Natural killer cell (primary cell): ENCODE data around the gene PRKCQ. TPM values are rescaled to one million over a fixed set of nuclear protein-coding genes. Genes with fewer than 3 reads are reported as not detected.
"Not testable (repeated sequence)": the region's sequence is repeated elsewhere in the genome, so short reads cannot be mapped to it uniquely, and the experiment has no call there.

ENCODE experiments used
- ATAC-seq, 3 donors: fragments of 150-1000 bp in 2 of 3; fragments of 200-7000 bp in 1 of 3; cut with Tn5 transposase; 1 replicate in 1 of 3; 2 replicates in 2 of 3; pipeline ENCODE4 v1.10.0; 2021; ENCODE audit warnings: mild to moderate bottlenecking in 2 of 3, moderate library complexity in 2 of 3
- DNase-seq, 2 donors: peaks; one replicate each; pipeline versions ENCODE4 v3.0.0 to v3.0.0-alpha.2; 2013 to 2021; ENCODE audit warnings: mixed read lengths in 1 of 2
- H3K27ac ChIP-seq: one replicate; pipeline ENCODE4 v1.5.1; 2013; ENCODE audit warnings: mild to moderate bottlenecking, low read length
- H3K27me3 ChIP-seq: one replicate; pipeline ENCODE4 v1.6.1; 2013; ENCODE audit warnings: low read length; ENCODE audit not compliant: control insufficient read depth, insufficient read depth
- H3K36me3 ChIP-seq: one replicate; pipeline ENCODE4 v1.6.1; 2013; ENCODE audit warnings: low read length; ENCODE audit not compliant: control insufficient read depth, insufficient read depth
- H3K4me1 ChIP-seq: one replicate; pipeline ENCODE4 v1.6.1; 2013; ENCODE audit warnings: low read length; ENCODE audit not compliant: control insufficient read depth, insufficient read depth
- H3K4me3 ChIP-seq: one replicate; pipeline ENCODE4 v1.5.1; 2013; ENCODE audit warnings: low read length
- H3K9me3 ChIP-seq: one replicate; pipeline ENCODE4 v1.6.1; 2013; ENCODE audit warnings: low read length; ENCODE audit not compliant: control insufficient read depth, insufficient read depth
- H3K27ac Mint-ChIP-seq, 2 donors: one replicate each; pipeline ENCODE4 v1.8.0; 2022; ENCODE audit warnings: mild to moderate bottlenecking in 2 of 2, mixed read lengths in 2 of 2, moderate library complexity in 1 of 2
- H3K27me3 Mint-ChIP-seq, 2 donors: one replicate each; pipeline ENCODE4 v1.8.0; 2022; ENCODE audit warnings: low read depth in 2 of 2, mixed read lengths in 2 of 2
- H3K36me3 Mint-ChIP-seq: one replicate; pipeline ENCODE4 v1.8.0; 2022; ENCODE audit warnings: mixed read lengths
- H3K4me1 Mint-ChIP-seq, 2 donors: one replicate each; pipeline ENCODE4 v1.8.0; 2022; ENCODE audit warnings: mixed read lengths in 2 of 2
- H3K4me3 Mint-ChIP-seq: one replicate; pipeline ENCODE4 v1.8.0; 2022; ENCODE audit warnings: mild to moderate bottlenecking, moderate library complexity, mixed read lengths
- H3K9me3 Mint-ChIP-seq, 2 donors: one replicate each; pipeline ENCODE4 v1.8.0; 2022; ENCODE audit warnings: mixed read lengths in 2 of 2
- CTCF ChIP-seq: fragments of 200-600 bp; IDR thresholded peaks from one replicate; pipeline ENCODE4 v1.8.0; 2022; ENCODE audit warnings: antibody characterized with exemption
- WGBS: methylation state at CpG from one replicate; pipeline ENCODE4 v1.1.7; 2013; ENCODE audit warnings: missing lambda C conversion rate; ENCODE audit not compliant: insufficient coverage; 5-methylcytosine and 5-hydroxymethylcytosine counted together
- intact Hi-C: fragments of 100-400 bp; cut with micrococcal nuclease; formaldehyde crosslinking; loops from one replicate; pipeline ENCODE4 v1.14.2; 2022
- total RNA-seq, 4 donors: library from RNA; stranded (reverse); fragments of 120-200 nt in 1 of 4; gene quantifications; one replicate each; pipeline versions ENCODE4 v1.2.3 to v1.2.4, GENCODE V29; 2013 to 2022

The PRKCQ gene
- total RNA-seq, 3 donors from 2014 or later (not counting 1 experiment from before 2014, with no cell fraction given), result 46.5 to 69.5 (median 61.3) TPM

GRCh38 chr10:6455592-6455991 is 124.5 kb downstream of the PRKCQ start:
- no peaks in the 10 kb centered on the region for H3K9me3 Mint-ChIP-seq
- peak overlapping the region; percentile 12 to 71 for H3K27ac Mint-ChIP-seq
- Histone ChIP-seq H3K4me1 (no peaks in the 10 kb centered on the region), H3K27ac (no peak overlapping the region), H3K27me3 (no peaks in the 10 kb centered on the region), H3K4me3 (no peak overlapping the region), H3K36me3 (peaks cover 57% of the 10 kb centered on the region), H3K9me3 (no peaks in the 10 kb centered on the region)
- H3K27me3 Mint-ChIP-seq, result no peaks in the 10 kb centered on the region
- H3K36me3 Mint-ChIP-seq, result peaks cover 31% of the 10 kb centered on the region
- intact Hi-C loops, result no loop called here
- TF ChIP-seq CTCF, result no peak
- WGBS, result 96% methylated on average over 1 of the region's 1 CpG
- ATAC-seq, result no peak
- no peak overlapping the region for H3K4me3 Mint-ChIP-seq
- peaks cover 17 to 32% of the 10 kb centered on the region in 2 donors for H3K4me1 Mint-ChIP-seq
- DNase-seq, result no peak

- no peaks in the 10 kb centered on the region for H3K9me3 ChIP-seq
- Mint-ChIP-seq H3K4me1 (peaks cover 32 to 36% of the 10 kb centered on the region in 2 donors), H3K9me3 (no peaks in the 10 kb centered on the region), H3K27me3 (no peaks in the 10 kb centered on the region), H3K4me3 (no peak overlapping the region), H3K36me3 (no peaks in the 10 kb centered on the region), H3K27ac (peak overlapping the region in 1 of 2 donors; percentile 86)
- DNase-seq, result no peak
- no peaks in the 10 kb centered on the region for H3K27me3 ChIP-seq
- H3K27ac ChIP-seq, result no peak overlapping the region
- peaks cover 4% of the 10 kb centered on the region for H3K4me1 ChIP-seq
- H3K36me3 ChIP-seq, result peaks cover 19% of the 10 kb centered on the region
- no peak for TF ChIP-seq CTCF
- 94% methylated on average over 8 of the region's 8 CpGs for WGBS
- no peak for ATAC-seq
- intact Hi-C loops, result no loop called here
- no peak overlapping the region for H3K4me3 ChIP-seq
These were observed 133.4 kb downstream of the PRKCQ start for GRCh38 chr10:6446711-6447110.

- intact Hi-C loops, result loop anchor here (1.0 kb wide), 3 partner anchors 156 to 233 kb away; no protein-coding TSS in a partner anchor
- Mint-ChIP-seq H3K27ac (peak overlapping the region; percentile 78 to 86), H3K9me3 (no peaks in the 10 kb centered on the region), H3K4me1 (peaks cover 30 to 34% of the 10 kb centered on the region in 2 donors), H3K4me3 (peak overlapping the region; percentile 61), H3K27me3 (no peaks in the 10 kb centered on the region), H3K36me3 (no peaks in the 10 kb centered on the region)
- Histone ChIP-seq H3K36me3 (peaks cover 28% of the 10 kb centered on the region), H3K4me1 (peaks cover 4% of the 10 kb centered on the region), H3K27ac (peak overlapping the region; percentile 2), H3K9me3 (no peaks in the 10 kb centered on the region), H3K4me3 (no peak overlapping the region), H3K27me3 (no peaks in the 10 kb centered on the region)
- DNase-seq (peak; percentile 58 to 80), ATAC-seq (peak in 2 of 3 donors; percentile 72 to 79)
- peak; percentile 81 for TF ChIP-seq CTCF
- 20% methylated on average over 10 of the region's 12 CpGs for WGBS
These were observed 134.3 kb downstream of the PRKCQ start for GRCh38 chr10:6445671-6446316.

GRCh38 chr10:6439875-6440274 is 140.2 kb downstream of the PRKCQ start:
- H3K36me3 ChIP-seq, result peaks cover 52% of the 10 kb centered on the region
- Mint-ChIP-seq H3K4me1 (peaks cover 10 to 11% of the 10 kb centered on the region in 2 donors), H3K27ac (peak overlapping the region; percentile 19 to 59)
- H3K9me3 Mint-ChIP-seq, DNase-seq, H3K27me3 Mint-ChIP-seq, H3K27ac ChIP-seq, ATAC-seq, H3K9me3 ChIP-seq, H3K36me3 Mint-ChIP-seq, intact Hi-C loops, H3K27me3 ChIP-seq, H3K4me3 Mint-ChIP-seq, H3K4me1 ChIP-seq, H3K4me3 ChIP-seq: not testable (repeated sequence)
- 100% methylated on average over 1 of the region's 4 CpGs for WGBS
